Caco-2 (cell line): ENCODE measurements around the gene RRP1B. TPM values are rescaled to one million over a fixed set of nuclear protein-coding genes. Genes with fewer than 3 reads are reported as not detected.

Experiments used
- BruUV-seq: library from RNA; stranded (reverse); fragments of 400-500 nt; replicated peaks from 2 replicates; lab custom pipeline; 2021; lab: Mats Ljungman, UMichigan
- CTCF ChIA-PET: fragments of 300-600 bp; sonication (Branson Sonifier 250); formaldehyde crosslinking; loops from one replicate; lab custom pipeline; 2022; ENCODE audit warnings: antibody characterized with exemption; lab: Charles Lee
- POLR2A ChIA-PET: fragments of 300-600 bp; sonication (Branson Sonifier 250); formaldehyde crosslinking; loops from one replicate; lab custom pipeline; 2022; ENCODE audit warnings: antibody characterized with exemption; lab: Charles Lee
- DNase-seq, 2 experiments: peaks; one replicate each; pipeline versions ENCODE4 v3.0.0 to v3.0.0-alpha.2; 2020 to 2022
- H3K27me3 ChIP-seq: replicated peaks from 2 replicates; pipeline ENCODE4 v1.6.0; 2011; ENCODE audit warnings: low read length; ENCODE audit not compliant: control insufficient read depth, insufficient read depth
- H3K36me3 ChIP-seq: 2 replicates; pipeline ENCODE4 v1.5.1; 2011; ENCODE audit warnings: low read length; ENCODE audit not compliant: control insufficient read depth, insufficient read depth
- H3K4me1 ChIP-seq: fragments of 250-450 bp; sonication (Bioruptor Pico); 2 replicates; pipeline ENCODE4 v1.5.1; 2020; ENCODE audit warnings: mild to moderate bottlenecking
- H3K4me3 ChIP-seq: 2 replicates; pipeline ENCODE4 v1.5.1; 2011; ENCODE audit warnings: low read depth, mild to moderate bottlenecking, control low read depth, low read length
- H3K9me3 ChIP-seq: fragments of 250-450 bp; sonication (Bioruptor Pico); 2 replicates; pipeline ENCODE4 v1.5.1; 2020; ENCODE audit warnings: mild to moderate bottlenecking, moderate library complexity
- H3K27ac Mint-ChIP-seq: one replicate; pipeline ENCODE4 v1.8.0; 2022; ENCODE audit warnings: mixed read lengths; ENCODE audit not compliant: unreplicated experiment
- H3K27me3 Mint-ChIP-seq: one replicate; pipeline ENCODE4 v1.8.0; 2022; ENCODE audit warnings: mixed read lengths; ENCODE audit not compliant: insufficient read depth, unreplicated experiment
- H3K36me3 Mint-ChIP-seq: one replicate; pipeline ENCODE4 v1.8.0; 2022; ENCODE audit warnings: mild to moderate bottlenecking, mixed read lengths; ENCODE audit not compliant: insufficient read depth, unreplicated experiment
- H3K4me1 Mint-ChIP-seq: one replicate; pipeline ENCODE4 v1.8.0; 2022; ENCODE audit warnings: low read depth, mixed read lengths; ENCODE audit not compliant: unreplicated experiment
- H3K4me3 Mint-ChIP-seq: one replicate; pipeline ENCODE4 v1.8.0; 2022; ENCODE audit warnings: mild to moderate bottlenecking, moderate library complexity, mixed read lengths; ENCODE audit not compliant: unreplicated experiment
- H3K9me3 Mint-ChIP-seq: one replicate; pipeline ENCODE4 v1.8.0; 2022; ENCODE audit warnings: mixed read lengths; ENCODE audit not compliant: unreplicated experiment
- CTCF ChIP-seq, 2 experiments: fragments of 200-600 bp in 1 of 2; IDR thresholded peaks; 1 replicate in 1 of 2; 2 replicates in 1 of 2; pipeline versions ENCODE4 v1.5.1 to v1.8.0; 2011 to 2022; ENCODE audit warnings: antibody characterized with exemption in 1 of 2, control low read depth in 1 of 2, inconsistent platforms in 1 of 2, low read depth in 1 of 2, low read length in 1 of 2, mild to moderate bottlenecking in 1 of 2, moderate library complexity in 1 of 2; ENCODE audit not compliant: insufficient read depth in 1 of 2, severe bottlenecking in 1 of 2, unreplicated experiment in 1 of 2
- intact Hi-C: fragments of 100-400 bp; cut with micrococcal nuclease; formaldehyde crosslinking; loops from one replicate; pipeline ENCODE4 v1.10.0; 2022; ENCODE audit not compliant: unreplicated experiment
- total RNA-seq: library from RNA; stranded (reverse); gene quantifications from 2 replicates; pipeline ENCODE4 v1.2.3, GENCODE V29; 2022

Gene RRP1B
- total RNA-seq, 1 experiment from 2014 or later, result 49.5 TPM

GRCh38 chr21:43727519-43728153 is 68.3 kb downstream of the RRP1B start:
- intact Hi-C loops, result no loop called here
- Mint-ChIP-seq H3K4me3 (no peak overlapping the region), H3K4me1 (peaks cover 23% of the 10 kb centered on the region), H3K9me3 (no peaks in the 10 kb centered on the region), H3K27ac (peak overlapping the region; percentile 80), H3K36me3 (peaks cover 70% of the 10 kb centered on the region), H3K27me3 (no peaks in the 10 kb centered on the region)
- no peaks in the 10 kb centered on the region for H3K27me3 ChIP-seq
- BruUV-seq, result no TSS peak
- H3K4me3 ChIP-seq, result no peak overlapping the region
- TF ChIP-seq CTCF (IDR thresholded peaks at IDR 0.05; ENCODE audit: insufficient read depth in 1 of 2, low read depth in 1 of 2, low read length in 1 of 2, severe bottlenecking in 1 of 2, unreplicated experiment in 1 of 2), result no peak
- H3K4me1 ChIP-seq, result peaks cover 15% of the 10 kb centered on the region; the same call in 1 of the 2 replicates
- ChIA-PET CTCF (no interaction called here), POLR2A (no interaction called here)
- no peak for DNase-seq
- H3K36me3 ChIP-seq, result peaks cover 2% of the 10 kb centered on the region
- H3K9me3 ChIP-seq, result no peaks in the 10 kb centered on the region

DNA sequence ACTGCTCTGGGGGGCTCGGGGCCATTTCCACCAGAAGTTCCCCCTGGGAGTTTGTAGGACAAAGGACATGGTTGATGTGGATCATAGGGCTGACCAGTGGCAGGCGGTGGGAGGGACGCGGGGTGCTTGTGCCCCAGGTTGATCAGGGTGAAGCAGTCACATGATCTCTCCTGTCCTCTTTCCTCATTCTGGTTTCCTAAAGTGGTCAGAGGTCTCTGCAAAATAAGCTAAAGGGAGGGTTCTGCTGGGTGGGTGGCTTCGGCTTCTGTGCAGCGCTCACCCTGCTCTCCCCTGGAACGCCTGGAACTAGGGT is 68.8 kb downstream of the RRP1B start:
- no peak for DNase-seq
- intact Hi-C loops, result no loop called here
- CTCF ChIA-PET, result no interaction called here

More for the DNA sequence above, 68.8 kb downstream of the RRP1B start:
- Histone ChIP-seq H3K27me3 (no peaks in the 10 kb centered on the region), H3K4me1 (peaks cover 15% of the 10 kb centered on the region; the same call in 1 of the 2 replicates), H3K4me3 (no peak overlapping the region), H3K9me3 (no peaks in the 10 kb centered on the region), H3K36me3 (peaks cover 2% of the 10 kb centered on the region)
- POLR2A ChIA-PET, result no interaction called here
- TF ChIP-seq CTCF (IDR thresholded peaks at IDR 0.05; ENCODE audit: insufficient read depth in 1 of 2, low read depth in 1 of 2, low read length in 1 of 2, severe bottlenecking in 1 of 2, unreplicated experiment in 1 of 2), result no peak
- BruUV-seq, result no TSS peak
- Mint-ChIP-seq H3K36me3 (peaks cover 65% of the 10 kb centered on the region), H3K9me3 (no peaks in the 10 kb centered on the region), H3K27me3 (no peaks in the 10 kb centered on the region), H3K4me3 (no peak overlapping the region), H3K27ac (no peak overlapping the region), H3K4me1 (peaks cover 23% of the 10 kb centered on the region)
